LNCAP (cell line): Measurements from ENCODE around the gene MAPK1.

Source experiments
- TF ChIP-seq, protein P1 (sequence below): fragments of 450-650 bp; IDR thresholded peaks from 2 replicates; pipeline ENCODE4 v1.5.1; 2017; ENCODE audit warnings: mild to moderate bottlenecking

The MAPK1 gene

DNA sequence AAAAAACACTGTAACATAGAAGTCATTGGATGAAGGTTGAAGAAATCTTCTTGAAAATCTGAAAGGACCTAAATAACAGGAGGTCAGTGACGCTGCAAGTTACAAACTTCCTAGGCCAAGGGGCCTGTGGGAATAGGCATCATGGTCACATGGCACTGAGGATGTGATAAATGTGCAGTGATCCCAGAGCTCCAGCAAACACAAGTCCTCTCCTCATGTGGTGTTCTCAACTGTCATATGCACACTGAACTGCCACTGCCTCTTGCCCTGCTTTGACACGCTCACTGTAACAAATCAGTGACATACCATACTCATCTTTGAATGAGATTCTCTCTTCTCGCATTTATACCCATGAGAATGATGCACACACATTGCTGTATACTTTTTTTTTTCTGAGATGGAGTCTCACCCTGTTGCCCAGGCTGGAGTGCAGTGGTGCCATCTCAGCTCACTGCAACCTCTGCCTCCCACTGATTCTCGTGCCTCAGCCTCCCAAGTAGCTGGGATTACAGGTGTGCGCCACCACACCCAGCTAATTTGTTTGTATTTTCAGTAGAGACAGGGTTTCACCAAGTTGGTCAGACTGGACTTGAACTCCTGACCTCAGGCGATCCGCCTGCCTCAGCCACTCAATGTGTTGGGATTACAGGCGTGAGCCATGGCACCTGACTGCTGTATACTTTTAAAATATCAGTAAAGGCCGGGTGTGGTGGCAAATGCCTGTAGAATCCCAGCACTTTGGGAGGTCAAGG, 66.7 kb downstream of the MAPK1 start:
- TF ChIP-seq, protein P1, sequence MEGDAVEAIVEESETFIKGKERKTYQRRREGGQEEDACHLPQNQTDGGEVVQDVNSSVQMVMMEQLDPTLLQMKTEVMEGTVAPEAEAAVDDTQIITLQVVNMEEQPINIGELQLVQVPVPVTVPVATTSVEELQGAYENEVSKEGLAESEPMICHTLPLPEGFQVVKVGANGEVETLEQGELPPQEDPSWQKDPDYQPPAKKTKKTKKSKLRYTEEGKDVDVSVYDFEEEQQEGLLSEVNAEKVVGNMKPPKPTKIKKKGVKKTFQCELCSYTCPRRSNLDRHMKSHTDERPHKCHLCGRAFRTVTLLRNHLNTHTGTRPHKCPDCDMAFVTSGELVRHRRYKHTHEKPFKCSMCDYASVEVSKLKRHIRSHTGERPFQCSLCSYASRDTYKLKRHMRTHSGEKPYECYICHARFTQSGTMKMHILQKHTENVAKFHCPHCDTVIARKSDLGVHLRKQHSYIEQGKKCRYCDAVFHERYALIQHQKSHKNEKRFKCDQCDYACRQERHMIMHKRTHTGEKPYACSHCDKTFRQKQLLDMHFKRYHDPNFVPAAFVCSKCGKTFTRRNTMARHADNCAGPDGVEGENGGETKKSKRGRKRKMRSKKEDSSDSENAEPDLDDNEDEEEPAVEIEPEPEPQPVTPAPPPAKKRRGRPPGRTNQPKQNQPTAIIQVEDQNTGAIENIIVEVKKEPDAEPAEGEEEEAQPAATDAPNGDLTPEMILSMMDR = no peak

DNA sequence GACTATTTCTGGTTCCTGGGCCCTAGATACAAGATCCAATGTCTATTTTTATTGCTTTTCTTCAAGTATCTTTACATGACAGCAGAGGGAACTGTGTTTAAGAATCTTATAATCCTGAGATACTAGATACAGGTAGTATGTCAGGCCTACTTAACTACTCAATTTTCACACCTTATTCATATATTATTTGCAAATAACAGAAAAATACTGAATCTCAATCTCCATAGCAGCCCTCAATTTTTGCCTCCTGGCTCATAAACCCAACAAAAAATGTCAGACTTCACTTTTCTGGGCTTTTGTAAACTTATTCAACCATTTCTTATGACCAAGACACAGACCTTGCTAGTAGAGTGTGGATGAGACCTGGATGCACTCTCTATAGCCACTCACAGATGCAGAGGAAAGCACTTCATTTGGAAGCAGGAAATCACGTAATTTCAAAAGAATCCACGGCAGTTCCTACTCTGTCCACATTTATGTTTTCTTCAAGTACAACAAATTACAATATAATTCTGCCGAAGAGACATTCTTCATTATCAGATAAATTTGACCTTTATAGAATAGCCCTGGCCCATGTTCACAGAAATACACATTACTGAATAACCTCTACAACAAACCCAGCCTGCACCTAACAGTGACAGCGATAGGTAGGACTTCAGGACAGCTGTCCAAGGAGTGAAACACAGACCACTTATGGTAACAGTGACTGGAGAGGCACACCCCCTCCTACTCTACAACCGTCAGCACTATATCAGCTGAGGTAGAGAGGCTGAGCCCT, 69.8 kb downstream of the MAPK1 start:
- TF ChIP-seq, protein P1 = no peak

DNA sequence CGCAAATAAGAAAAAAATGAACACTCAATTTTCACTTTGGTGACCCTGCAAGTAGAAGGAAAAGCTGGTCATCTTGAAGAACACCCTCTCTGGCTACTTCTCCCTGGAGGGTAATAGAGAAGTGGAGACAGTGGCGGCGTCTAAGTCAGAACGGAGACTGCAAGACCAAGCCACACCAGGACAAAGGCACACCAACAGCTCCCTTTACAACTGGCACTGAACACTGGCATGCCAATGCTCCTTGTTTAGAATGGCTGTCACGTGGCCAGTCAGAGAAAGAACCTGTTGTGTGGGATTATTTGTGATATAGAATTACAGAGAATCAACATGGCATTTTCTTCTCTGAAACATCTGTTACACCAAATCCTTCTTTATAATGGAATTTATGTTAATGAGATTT, 70.6 kb downstream of the MAPK1 start:
- TF ChIP-seq, protein P1 = no peak

DNA sequence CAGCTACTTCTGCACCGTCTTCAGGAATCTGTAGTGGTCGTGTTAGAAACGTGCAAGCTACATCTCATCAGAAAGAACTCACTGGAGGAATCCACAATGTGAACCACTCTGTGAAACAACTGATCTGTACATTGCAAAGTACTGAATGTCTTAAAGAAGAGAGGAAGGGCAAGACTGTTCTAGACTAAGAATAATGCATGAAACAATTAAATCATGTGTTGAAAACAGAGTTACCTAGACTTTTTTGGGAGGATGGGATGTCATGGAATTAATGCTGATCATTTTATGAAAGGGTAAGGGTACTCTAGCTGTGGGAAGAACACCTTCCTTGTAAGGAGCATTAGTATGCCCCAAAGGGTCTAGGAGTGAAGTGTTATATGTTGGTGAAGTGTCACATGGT, 71.2 kb downstream of the MAPK1 start:
- TF ChIP-seq, protein P1 = no peak

DNA sequence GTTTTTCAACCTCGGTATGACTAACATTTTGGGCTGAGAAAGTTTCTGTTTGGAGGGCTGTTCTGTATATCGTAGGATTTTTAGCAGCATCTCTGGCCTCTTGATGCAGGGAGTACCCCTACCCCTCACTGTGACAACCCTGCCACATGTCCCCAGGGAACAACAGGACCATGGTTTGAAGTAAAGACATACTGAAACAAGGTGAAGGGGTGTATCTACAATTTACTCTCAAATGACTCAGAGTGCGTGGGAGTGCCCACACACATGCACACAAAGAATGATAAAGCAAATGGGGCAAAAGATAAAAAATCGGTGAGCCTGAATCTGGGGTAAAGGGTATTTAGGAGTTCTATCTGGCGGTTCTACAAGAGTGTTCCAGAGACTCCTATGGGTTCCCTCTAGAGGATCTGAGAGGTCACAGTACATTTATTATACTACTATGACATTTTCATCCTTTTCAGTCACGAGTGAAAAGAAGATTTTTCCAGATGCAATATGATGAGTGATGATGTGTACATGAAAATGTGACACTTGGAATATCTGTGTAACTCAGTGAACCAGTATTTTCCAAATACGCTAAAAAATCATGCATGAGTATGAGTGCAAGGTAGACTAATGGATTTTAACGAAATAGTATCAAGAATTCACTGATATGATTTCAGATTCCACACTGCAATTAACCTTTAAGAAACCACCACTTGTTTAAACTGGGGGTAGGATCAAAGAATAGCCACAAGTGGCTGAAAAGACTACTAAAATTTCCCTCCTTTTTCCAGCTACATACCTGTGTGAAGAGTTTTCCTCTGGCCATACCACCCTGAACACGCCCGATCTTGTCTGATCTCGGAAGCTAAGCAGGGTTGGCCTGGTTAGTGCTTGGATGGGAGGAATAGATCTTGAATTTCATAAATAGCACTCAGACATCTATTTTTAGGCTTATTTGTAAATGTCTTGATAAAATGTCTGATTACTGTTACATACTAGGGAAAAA, 75.5 kb downstream of the MAPK1 start:
- TF ChIP-seq, protein P1 = no peak

DNA sequence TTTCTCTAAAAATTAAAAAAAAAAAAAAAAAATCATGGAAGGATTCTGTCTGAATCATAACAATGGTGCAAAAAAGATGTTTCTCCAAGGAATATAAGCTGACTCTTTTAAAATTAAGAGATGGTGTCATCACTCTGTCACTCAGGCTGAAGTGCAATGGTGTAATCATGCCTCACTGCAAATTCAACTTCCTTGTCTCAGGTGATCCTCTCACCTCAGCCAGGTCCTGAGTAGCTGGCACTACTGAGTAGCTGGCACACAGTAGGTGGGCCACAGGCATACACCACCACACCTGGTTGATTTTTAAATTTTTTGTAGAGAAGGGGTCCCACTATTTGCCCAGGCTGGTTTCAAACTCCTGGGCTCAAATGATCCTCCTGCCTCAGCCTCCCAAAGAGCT, 77.1 kb downstream of the MAPK1 start:
- TF ChIP-seq, protein P1 = no peak

DNA sequence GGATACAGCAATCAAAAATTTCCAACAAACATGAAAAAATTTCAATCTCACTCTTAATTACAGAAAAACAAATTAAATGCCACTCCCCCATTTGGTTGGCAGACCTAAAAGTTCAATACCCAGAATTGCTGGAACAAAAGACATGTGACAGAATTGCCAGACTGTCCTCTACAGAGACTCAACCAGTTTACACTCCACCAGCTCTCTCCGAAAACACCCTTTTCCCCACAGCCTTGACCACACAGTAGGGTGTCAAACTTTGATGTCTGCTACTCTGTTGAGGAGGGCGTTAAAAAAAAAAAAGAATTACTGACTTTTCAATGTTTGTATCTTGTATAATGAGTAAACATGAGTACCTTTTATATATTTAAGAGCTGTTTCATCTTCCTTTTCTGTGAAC, 87.2 kb downstream of the MAPK1 start:
- TF ChIP-seq, protein P1 = no peak
